Coronary artery (tissue), 2 donors: ENCODE measurements around the gene TRDMT1.

Experiments
- DNase-seq: peaks from one replicate; pipeline ENCODE4 v3.0.0-alpha.2; 2017; ENCODE audit warnings: low spot score
- H3K27ac ChIP-seq, 2 donors: fragments of 200-600 bp; sonication (generic); one replicate each; pipeline ENCODE4 v1.5.1; 2016 to 2019
- H3K4me3 ChIP-seq: fragments of 200-600 bp; sonication (generic); 2 replicates; pipeline ENCODE4 v1.5.1; 2016; ENCODE audit warnings: mild to moderate bottlenecking, moderate library complexity
- TF ChIP-seq, protein P1 (sequence below): fragments of 200-600 bp; sonication (generic); IDR thresholded peaks from one replicate; pipeline ENCODE4 v1.5.1; 2019; ENCODE audit warnings: antibody characterized with exemption

The TRDMT1 gene

DNA sequence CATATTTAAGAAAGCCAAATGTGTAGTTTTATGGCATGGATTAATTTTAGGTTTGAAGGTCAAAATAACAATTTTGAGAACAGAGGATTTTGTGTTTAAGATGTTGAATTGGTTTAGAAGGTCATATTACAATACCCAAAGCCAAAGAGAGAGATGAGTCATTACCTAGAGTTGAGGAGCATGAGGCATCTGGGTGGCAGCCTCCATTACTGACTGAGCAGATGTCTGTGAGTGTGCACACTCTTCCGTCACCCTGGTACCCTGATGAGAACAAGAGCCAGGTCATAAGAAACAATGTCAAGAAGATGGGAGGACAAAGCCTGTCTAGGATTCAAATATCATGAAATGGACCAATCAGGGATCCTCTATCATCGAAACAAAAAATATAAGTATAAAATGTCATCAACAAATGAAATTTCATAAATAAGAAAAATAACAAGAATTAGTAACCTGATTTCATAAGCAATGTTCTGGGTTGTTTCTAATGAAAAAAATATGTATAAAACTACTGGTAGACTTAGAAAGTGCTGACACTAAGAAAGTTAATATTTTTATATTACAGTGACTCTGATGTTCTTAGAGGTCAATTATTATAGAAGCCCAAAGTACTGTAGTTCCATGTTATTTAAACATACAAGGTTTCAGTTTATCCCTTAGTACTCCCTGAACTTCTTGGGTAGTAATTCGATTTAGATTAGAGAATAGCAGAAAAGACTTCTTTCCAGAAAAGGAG lies 91.8 kb downstream of the TRDMT1 start:
- TF ChIP-seq, protein P1, sequence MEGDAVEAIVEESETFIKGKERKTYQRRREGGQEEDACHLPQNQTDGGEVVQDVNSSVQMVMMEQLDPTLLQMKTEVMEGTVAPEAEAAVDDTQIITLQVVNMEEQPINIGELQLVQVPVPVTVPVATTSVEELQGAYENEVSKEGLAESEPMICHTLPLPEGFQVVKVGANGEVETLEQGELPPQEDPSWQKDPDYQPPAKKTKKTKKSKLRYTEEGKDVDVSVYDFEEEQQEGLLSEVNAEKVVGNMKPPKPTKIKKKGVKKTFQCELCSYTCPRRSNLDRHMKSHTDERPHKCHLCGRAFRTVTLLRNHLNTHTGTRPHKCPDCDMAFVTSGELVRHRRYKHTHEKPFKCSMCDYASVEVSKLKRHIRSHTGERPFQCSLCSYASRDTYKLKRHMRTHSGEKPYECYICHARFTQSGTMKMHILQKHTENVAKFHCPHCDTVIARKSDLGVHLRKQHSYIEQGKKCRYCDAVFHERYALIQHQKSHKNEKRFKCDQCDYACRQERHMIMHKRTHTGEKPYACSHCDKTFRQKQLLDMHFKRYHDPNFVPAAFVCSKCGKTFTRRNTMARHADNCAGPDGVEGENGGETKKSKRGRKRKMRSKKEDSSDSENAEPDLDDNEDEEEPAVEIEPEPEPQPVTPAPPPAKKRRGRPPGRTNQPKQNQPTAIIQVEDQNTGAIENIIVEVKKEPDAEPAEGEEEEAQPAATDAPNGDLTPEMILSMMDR = no peak
- H3K4me3 ChIP-seq = no peak overlapping the region
- DNase-seq = no peak
- H3K27ac ChIP-seq = no peak overlapping the region

DNA sequence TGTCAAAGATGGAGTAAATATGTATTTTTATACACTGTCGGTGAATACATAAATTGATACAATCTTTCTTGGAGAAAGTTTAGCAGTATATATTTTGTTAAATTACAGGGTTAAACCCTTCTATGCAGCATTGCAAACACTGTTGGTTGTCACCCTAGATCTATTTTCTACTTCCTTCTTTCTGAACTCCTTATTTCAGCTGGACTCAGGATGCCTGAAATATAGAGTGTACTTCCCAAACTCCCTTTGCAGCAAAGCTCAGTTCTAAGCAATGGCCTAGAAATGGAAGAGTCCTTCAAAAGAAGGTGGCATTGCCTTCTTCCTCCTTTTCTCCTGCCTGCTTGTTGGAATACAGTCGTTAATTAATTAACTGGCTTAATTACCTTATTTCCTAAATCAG lies 92.4 kb downstream of the TRDMT1 start:
- no peak overlapping the region for H3K27ac ChIP-seq
- TF ChIP-seq, protein P1 = no peak
- no peak for DNase-seq
- H3K4me3 ChIP-seq = no peak overlapping the region

DNA sequence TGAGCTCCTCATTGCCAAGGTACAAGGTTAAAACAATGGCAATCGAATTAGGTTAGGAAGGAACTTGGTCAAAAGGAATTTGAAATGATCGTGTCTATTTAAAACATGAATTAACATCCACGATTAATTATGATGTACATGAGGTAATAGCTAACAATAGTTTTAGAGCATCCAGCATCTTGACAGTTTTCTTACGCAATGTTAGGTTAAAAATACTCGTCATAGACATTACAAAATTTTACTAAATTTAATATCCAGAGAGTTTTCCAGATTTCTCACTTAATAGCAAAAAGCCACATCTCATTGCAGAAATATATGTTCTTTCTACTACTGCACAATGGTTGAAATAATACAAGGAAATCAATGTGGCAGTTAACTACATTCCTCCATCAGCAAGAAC lies 94.5 kb downstream of the TRDMT1 start:
- TF ChIP-seq, protein P1 = no peak
- Histone ChIP-seq H3K27ac (no peak overlapping the region), H3K4me3 (no peak overlapping the region)
- no peak for DNase-seq

DNA sequence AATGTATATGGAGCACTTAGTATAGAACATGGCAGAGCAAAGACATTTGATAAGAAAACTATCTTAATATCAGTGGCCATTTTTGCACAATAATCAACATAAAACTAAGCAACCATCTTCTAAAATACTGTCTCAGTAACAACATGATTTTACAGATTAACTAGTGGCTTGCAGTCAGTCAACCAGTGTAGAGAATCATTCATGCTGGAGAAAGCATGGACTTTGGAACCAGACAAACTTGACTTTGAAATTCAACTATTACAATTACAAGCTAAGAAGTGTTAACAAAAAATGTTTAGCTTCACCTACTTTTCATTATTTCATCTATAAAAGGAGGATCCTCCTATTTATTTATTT lies 99.6 kb downstream of the TRDMT1 start:
- TF ChIP-seq, protein P1 = no peak
- DNase-seq = no peak
- peak overlapping the region in 1 of 2 donors; percentile 44 for H3K27ac ChIP-seq

DNA sequence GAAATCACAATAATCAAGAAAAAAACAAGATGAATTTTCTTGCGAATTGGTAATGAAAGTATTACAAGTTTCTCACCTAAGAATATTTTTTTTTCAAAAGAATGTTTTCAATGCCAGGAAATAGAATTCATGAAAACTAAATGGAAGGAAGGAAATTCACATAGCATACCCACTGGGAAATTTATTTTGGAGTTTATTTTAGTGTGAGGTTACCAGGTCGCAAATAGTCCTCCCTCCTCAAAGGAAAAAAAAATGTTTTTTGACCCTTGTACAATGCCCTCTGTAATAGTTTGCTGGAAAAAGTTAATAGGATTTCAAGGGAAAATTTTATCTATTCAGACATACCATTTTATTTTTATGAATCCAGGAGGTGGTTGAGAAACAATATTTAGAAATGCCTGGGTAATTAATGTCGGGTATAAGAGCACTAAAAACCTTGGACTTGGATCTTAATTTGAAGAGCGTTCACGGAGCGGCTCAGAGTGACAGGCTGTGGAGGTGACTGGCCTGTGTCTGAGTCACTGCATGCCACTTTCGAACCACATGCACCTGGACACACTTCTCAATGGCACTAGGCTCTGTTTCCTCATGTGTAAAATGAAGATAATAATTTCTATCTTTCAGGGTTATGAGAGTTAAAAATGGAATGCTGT lies 100.1 kb downstream of the TRDMT1 start:
- Histone ChIP-seq H3K27ac (peak overlapping the region in 1 of 2 donors; percentile 44), H3K4me3 (no peak overlapping the region)
- DNase-seq = no peak

More for the DNA sequence above, 99.6 kb downstream of the TRDMT1 start:
- H3K4me3 ChIP-seq = no peak overlapping the region

DNA sequence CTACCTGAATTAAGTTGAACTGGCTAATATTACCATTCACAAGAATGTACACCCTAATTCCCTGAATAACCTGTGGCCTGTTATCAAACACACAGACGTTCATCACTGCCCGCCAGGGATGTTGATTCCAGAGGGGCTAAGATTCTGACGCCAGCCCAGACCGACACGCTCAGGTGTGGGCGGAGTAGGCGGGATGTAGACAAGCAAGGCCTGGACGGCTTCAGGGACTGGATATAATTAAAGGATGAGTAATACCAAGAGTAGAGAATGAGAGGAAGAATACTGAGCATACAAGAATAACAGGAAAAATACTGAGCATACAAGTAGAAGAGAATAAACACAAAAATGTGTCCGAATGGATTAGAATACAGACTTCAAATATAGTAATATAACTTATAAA lies 100.9 kb downstream of the TRDMT1 start:
- no peak overlapping the region for H3K4me3 ChIP-seq
- DNase-seq = no peak
- H3K27ac ChIP-seq = peak overlapping the region in 1 of 2 donors; percentile 20
- TF ChIP-seq, protein P1 = no peak

More for the DNA sequence above, 100.1 kb downstream of the TRDMT1 start:
- TF ChIP-seq, protein P1 = no peak

DNA sequence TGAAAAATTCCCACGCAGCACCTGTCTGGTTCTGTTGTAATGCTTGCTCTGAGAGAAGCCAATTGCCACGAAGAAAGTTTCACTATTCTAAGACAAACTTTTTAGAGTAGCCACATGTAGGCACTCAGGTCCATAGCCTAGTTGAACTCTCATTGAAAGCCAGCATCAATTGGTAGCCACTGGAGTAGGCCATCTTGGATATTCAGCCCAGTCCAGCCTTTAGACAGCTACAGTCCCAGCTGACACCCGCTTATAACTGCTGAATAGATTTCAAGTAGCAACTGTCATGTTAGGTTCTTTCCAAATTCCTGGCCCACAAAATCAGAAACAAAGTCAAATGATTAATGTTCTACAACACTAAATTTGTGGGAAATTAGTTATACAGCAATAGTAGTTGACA lies 103.5 kb downstream of the TRDMT1 start:
- no peak for DNase-seq
- H3K4me3 ChIP-seq = no peak overlapping the region
- peak overlapping the region; percentile 21 to 40 for H3K27ac ChIP-seq
- TF ChIP-seq, protein P1 = no peak
